ENCODE results near the gene DIPK2B. TPM values are rescaled to one million over a fixed set of nuclear protein-coding genes. Genes with fewer than 3 reads are reported as not detected.

The DIPK2B gene
- total RNA-seq, 1 experiment from 2014 or later, result not detected

DNA sequence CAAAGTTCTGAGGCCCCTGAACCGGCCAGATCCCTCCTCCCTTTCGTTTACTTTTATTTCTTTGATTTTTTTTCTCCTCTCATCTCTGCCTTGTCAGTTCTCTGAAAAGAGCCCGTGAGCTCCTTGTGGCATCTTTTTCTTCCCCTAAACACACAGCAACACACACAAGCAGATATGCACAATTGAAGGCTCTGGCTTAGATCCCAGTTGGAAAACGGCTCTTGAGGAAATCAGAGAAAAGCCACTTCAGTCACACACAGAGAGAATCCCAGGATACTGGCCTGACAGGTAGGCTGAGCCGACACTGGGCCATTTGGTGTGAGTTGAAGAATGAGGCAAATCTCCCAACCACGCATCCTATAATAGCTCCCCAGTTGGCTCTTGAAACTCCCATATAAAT, 12.9 kb downstream of the DIPK2B start:
- Histone ChIP-seq H3K4me3 (ENCODE audit: insufficient read depth, low read depth, low read length) (no peak overlapping the region), H3K36me3 (replicated peaks; ENCODE audit: control insufficient read depth, insufficient read depth, low read length) (no peaks in the 10 kb centered on the region), H3K27me3 (ENCODE audit: control insufficient read depth, insufficient read depth, low read length) (no peaks in the 10 kb centered on the region; the same call in 1 of the 2 replicates)
- DNase-seq, result no peak

DNA sequence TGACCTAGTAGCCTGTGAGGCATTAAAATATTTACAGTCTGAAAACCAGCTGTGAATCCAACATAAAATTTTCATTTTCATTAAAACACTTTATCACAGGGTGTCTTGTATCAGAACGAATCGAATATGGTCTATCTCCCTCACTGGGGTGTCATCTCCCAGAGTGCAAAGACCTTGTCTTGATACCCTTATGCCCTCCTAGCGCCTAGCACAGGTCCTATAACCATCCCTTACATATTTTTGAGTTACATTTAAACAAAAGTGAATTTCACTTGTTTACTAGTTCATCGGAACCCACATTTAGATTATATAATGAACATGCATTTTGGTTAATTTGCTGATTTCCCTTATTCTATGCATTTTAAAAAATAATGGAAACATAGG, 14.0 kb downstream of the DIPK2B start:
- Histone ChIP-seq H3K36me3 (replicated peaks; ENCODE audit: control insufficient read depth, insufficient read depth, low read length) (no peaks in the 10 kb centered on the region), H3K27me3 (ENCODE audit: control insufficient read depth, insufficient read depth, low read length) (no peaks in the 10 kb centered on the region; the same call in 1 of the 2 replicates), H3K4me3 (ENCODE audit: insufficient read depth, low read depth, low read length) (no peak overlapping the region)
- no peak for DNase-seq

DNA sequence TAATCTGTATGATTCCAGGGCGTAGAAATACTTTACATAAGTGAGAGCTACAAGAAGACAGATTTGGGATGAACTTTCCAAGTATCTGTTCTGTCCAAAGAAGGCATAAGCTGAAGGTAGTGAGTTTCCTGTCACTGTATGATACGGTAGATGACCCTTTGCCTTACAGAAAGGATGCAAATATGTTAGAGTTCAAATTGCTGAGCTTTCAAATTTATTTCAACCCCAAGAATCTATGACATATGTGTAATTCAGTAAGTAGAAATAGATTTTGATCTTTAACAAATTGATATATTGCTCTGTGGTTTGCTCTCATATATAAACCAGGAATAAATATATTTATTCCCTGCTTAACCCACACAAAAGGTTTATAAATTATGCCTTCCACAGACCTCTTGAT, 16.5 kb downstream of the DIPK2B start:
- DNase-seq, result no peak
- Histone ChIP-seq H3K27me3 (ENCODE audit: control insufficient read depth, insufficient read depth, low read length) (no peaks in the 10 kb centered on the region; the same call in 1 of the 2 replicates), H3K4me3 (ENCODE audit: insufficient read depth, low read depth, low read length) (no peak overlapping the region), H3K36me3 (replicated peaks; ENCODE audit: control insufficient read depth, insufficient read depth, low read length) (no peaks in the 10 kb centered on the region)

DNA sequence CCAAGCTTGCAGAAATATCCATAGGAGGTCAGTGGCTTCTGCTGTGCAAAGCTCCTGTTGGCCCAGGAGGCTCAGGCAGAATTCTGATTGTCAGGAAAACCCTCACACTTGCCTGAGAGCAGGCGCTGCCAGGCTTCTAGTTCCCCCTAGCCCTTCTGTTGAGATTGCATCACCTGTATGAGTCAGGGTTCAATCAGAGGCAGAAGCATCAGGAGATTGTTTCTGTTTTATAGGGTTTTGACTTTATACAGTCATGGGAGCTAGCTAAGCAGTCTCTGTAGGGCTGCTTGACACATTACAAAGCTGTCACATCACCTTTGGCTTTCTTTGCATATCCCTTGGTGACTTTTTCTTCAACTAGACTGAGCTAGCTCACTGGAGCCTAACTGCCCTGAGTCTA, 27.8 kb downstream of the DIPK2B start:
- Histone ChIP-seq H3K27me3 (ENCODE audit: control insufficient read depth, insufficient read depth, low read length) (no peaks in the 10 kb centered on the region), H3K4me3 (ENCODE audit: insufficient read depth, low read depth, low read length) (no peak overlapping the region), H3K36me3 (replicated peaks; ENCODE audit: control insufficient read depth, insufficient read depth, low read length) (no peaks in the 10 kb centered on the region)
- DNase-seq, result peak; percentile 20

GRCh38 chrX:45166781-45167180, 33.9 kb downstream of the DIPK2B start:
- no peaks in the 10 kb centered on the region for H3K36me3 ChIP-seq (replicated peaks; ENCODE audit: control insufficient read depth, insufficient read depth, low read length)
- H3K27me3 ChIP-seq (ENCODE audit: control insufficient read depth, insufficient read depth, low read length), result no peaks in the 10 kb centered on the region
- H3K4me3 ChIP-seq (ENCODE audit: insufficient read depth, low read depth, low read length), result no peak overlapping the region
- DNase-seq, result no peak

DNA sequence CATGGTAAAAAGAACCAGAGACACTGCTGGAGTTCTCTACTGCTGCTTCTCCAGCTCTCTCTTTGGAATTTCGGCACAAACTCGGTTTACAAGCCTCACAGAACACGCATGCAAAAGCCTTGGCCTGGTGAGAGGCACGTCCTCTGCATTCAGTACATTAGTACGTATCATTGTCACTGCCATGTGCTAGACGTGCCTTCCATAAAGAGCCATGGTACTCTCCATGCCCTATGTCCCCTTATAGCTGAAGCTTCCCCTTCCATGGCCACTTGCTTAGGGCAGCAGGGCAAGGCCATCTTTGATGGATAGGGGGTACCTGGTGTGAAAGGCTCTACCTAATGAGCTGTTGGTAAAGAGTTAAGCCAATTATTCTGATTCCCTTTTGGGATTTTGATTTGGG, 35.0 kb downstream of the DIPK2B start:
- H3K4me3 ChIP-seq (ENCODE audit: insufficient read depth, low read depth, low read length), result no peak overlapping the region
- no peaks in the 10 kb centered on the region for H3K27me3 ChIP-seq (ENCODE audit: control insufficient read depth, insufficient read depth, low read length)
- no peaks in the 10 kb centered on the region for H3K36me3 ChIP-seq (replicated peaks; ENCODE audit: control insufficient read depth, insufficient read depth, low read length)
- no peak for DNase-seq

DNA sequence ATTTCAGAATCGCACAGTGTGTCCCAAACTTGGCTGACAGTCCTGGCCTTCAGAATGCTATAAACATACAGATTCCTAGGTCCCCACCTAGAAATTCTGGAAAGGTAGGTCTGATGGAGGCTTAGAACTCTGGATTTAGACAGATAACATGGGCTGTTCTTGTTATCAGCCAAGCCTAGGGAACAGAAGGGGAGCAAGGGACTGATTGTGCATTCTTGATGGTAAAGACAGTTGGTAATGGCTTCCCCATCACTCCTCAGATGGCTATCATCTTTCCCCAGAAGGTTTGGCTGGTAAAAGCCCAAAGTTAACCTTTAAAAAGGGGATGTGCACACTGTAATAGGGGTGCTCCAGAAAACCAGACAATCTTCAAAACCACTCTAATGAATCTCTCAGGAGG, 35.7 kb downstream of the DIPK2B start:
- no peak overlapping the region for H3K4me3 ChIP-seq (ENCODE audit: insufficient read depth, low read depth, low read length)
- DNase-seq, result no peak
- H3K27me3 ChIP-seq (ENCODE audit: control insufficient read depth, insufficient read depth, low read length), result no peaks in the 10 kb centered on the region
- no peaks in the 10 kb centered on the region for H3K36me3 ChIP-seq (replicated peaks; ENCODE audit: control insufficient read depth, insufficient read depth, low read length)

DNA sequence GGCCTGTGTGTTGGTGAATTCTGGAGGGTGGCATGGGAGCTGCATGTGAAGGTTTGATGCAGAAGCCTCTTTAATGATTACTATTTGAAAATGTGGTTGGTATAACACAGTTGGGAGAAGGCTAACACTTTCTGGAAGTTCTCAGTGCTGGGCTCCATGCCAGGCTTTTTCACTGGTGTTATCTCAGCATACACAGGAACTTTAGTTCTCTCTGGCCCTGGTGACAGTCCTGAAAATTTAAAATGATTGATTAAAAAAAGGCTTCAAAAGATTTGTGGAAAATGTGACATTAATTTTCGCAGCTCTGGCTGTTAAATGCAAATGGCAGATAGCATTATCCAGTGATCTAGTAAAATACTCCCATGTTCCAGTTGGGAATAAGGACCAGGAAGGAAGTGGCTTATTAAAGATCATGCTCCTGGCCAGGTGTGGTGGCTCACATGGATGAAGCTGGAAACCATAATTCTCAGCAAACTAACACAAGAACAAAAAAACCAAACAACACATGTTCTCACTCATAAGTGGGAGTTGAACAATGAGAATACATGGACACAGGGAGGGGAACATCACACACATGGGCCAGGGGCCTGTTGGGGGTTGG, 36.6 kb downstream of the DIPK2B start:
- H3K36me3 ChIP-seq (replicated peaks; ENCODE audit: control insufficient read depth, insufficient read depth, low read length), result no peaks in the 10 kb centered on the region
- no peaks in the 10 kb centered on the region for H3K27me3 ChIP-seq (ENCODE audit: control insufficient read depth, insufficient read depth, low read length)
- no peak overlapping the region for H3K4me3 ChIP-seq (ENCODE audit: insufficient read depth, low read depth, low read length)
- DNase-seq, result no peak

GRCh38 chrX:45157647-45158046, 43.0 kb downstream of the DIPK2B start:
- Histone ChIP-seq H3K4me3 (ENCODE audit: insufficient read depth, low read depth, low read length) (no peak overlapping the region), H3K27me3 (ENCODE audit: control insufficient read depth, insufficient read depth, low read length) (no peaks in the 10 kb centered on the region), H3K36me3 (replicated peaks; ENCODE audit: control insufficient read depth, insufficient read depth, low read length) (no peaks in the 10 kb centered on the region)
- peak; percentile 19 for DNase-seq

GRCh38 chrX:45154462-45154861, 46.2 kb downstream of the DIPK2B start:
- DNase-seq, result no peak
- no peak overlapping the region for H3K4me3 ChIP-seq (ENCODE audit: insufficient read depth, low read depth, low read length)
- H3K36me3 ChIP-seq (replicated peaks; ENCODE audit: control insufficient read depth, insufficient read depth, low read length), result no peaks in the 10 kb centered on the region
- no peaks in the 10 kb centered on the region for H3K27me3 ChIP-seq (ENCODE audit: control insufficient read depth, insufficient read depth, low read length)

DNA sequence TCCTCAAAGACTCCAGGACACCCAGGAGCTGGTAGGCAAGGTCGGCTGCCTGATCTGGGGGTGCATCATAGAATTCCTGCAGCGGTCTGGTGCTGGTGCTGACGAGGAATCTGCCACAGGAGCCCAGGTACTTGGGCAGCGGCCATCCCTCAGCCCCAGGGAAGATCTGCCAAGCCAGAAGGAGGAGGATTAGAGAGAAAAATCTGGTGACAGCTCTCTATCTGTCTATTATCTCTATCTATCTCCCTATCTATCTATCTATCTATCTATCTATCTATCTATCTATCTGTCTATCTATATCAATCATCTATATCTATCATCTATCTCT, 46.7 kb downstream of the DIPK2B start:
- H3K4me3 ChIP-seq (ENCODE audit: insufficient read depth, low read depth, low read length), result no peak overlapping the region
- H3K27me3 ChIP-seq (ENCODE audit: control insufficient read depth, insufficient read depth, low read length), result no peaks in the 10 kb centered on the region
- no peaks in the 10 kb centered on the region for H3K36me3 ChIP-seq (replicated peaks; ENCODE audit: control insufficient read depth, insufficient read depth, low read length)
- DNase-seq, result no peak
